Measurements from ENCODE around the gene KIF19.
"Not testable (repeated sequence)": the region's sequence is repeated elsewhere in the genome, so short reads cannot be mapped to it uniquely, and the experiment has no call there.

Gene KIF19
- total RNA-seq = 0 to 2.8 (median 0) reads per million in 17 experiments

- DNase-seq = peak; percentile 24 to 66 (median 47)
These were observed at the start of gene KIF19 for GRCh38 chr17:74325743-74326379. Gene KIF19 (plus strand): TSS chr17:74326226. CDS start chr17:74326350, 124 bp downstream.

- DNase-seq = peak; percentile 72 to 89 (median 81)
These were observed 49.5 kb upstream of the KIF19 start for GRCh38 chr17:74276541-74277009.

DNA sequence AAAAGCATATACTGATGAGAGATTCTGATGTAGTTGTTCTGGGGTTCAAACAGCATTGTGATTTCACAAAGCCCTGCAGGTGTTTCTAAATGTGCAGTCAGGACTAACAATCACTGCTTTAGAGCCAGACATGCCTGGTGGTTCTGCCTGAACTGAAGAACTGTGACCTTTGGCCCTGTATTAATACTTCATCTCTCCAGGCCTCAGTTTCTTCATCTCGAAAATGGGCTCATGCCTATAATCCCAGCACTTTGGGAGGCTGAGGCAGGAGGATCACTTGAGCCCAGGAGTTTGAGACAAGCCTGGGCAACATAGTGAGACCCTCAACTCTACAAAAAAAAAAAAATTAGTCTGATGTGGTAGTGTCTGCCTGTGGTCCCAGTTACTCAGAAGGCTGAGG is 48.1 kb upstream of the KIF19 start:
- DNase-seq = no peak

- DNase-seq = not testable (repeated sequence)
These were observed 46.4 kb upstream of the KIF19 start for GRCh38 chr17:74279617-74280016.

GRCh38 chr17:74280093-74280513 is 45.9 kb upstream of the KIF19 start:
- peak; percentile 85 to 92 (median 89) for DNase-seq

- no peak for DNase-seq
These were observed 44.2 kb upstream of the KIF19 start for GRCh38 chr17:74281799-74282198.

- DNase-seq = not testable (repeated sequence)
These were observed 43.8 kb upstream of the KIF19 start for GRCh38 chr17:74282274-74282586.

- peak; percentile 78 to 93 (median 79) for DNase-seq
These were observed 43.2 kb upstream of the KIF19 start for GRCh38 chr17:74282587-74283370.

GRCh38 chr17:74283371-74283673 is 42.7 kb upstream of the KIF19 start:
- no peak for DNase-seq

GRCh38 chr17:74287031-74287602 is 38.9 kb upstream of the KIF19 start:
- DNase-seq = no peak

- DNase-seq = no peak
These were observed 37.2 kb upstream of the KIF19 start for GRCh38 chr17:74288785-74289184.

GRCh38 chr17:74289688-74290087 is 36.3 kb upstream of the KIF19 start:
- DNase-seq = peak in 3 of 4 experiments; percentile 40 to 61 (median 55)

- DNase-seq = no peak
These were observed 35.7 kb upstream of the KIF19 start for GRCh38 chr17:74290340-74290739.

- no peak for DNase-seq
These were observed 33.5 kb upstream of the KIF19 start for GRCh38 chr17:74292495-74292894.

DNA sequence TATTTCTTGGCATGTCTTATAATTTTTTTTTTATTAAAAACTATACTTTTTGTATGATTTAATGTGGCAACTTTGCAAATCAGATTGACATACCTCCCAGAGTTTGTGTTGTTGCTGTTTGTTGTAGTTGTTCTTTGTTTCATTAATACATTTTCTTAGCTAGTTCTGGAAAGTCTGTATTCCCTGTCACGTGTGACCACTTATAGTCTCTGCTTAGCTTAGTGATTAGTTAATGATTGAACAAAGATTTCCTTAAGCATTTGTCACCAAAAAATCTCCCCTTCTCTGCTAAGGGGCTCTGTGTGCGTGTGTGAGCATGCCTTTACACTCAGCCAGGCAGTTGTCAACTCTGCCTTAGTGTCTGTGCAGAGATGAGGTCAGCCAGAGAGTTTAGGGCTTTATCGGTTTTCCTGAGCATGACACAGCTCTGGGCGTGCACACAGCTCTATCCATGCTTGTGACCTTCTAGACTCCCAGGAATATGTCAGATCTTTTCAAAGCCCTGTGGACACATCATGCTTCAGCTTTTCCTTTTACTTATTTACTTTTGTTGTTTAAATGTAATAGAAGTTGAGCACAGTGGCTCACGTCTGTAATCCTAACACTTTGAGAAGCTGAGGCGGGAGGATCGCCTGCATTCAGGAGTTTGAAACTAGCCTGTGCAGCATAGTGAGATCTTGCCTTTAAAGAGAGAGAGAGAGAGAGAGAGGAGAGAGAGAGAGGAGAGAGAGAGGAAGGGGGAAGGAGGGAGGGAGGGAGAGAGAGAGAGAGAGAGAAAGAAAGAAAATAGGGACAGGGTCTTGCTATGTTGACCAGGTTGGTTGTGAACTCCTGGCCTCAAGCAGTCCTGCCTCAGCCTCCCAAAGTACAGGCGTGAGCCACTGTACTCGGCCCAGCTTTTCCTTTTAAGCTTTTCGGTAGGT is 30.1 kb upstream of the KIF19 start:
- DNase-seq = no peak

GRCh38 chr17:74296548-74296936 is 29.5 kb upstream of the KIF19 start:
- peak; percentile 83 to 91 (median 84) for DNase-seq

DNA sequence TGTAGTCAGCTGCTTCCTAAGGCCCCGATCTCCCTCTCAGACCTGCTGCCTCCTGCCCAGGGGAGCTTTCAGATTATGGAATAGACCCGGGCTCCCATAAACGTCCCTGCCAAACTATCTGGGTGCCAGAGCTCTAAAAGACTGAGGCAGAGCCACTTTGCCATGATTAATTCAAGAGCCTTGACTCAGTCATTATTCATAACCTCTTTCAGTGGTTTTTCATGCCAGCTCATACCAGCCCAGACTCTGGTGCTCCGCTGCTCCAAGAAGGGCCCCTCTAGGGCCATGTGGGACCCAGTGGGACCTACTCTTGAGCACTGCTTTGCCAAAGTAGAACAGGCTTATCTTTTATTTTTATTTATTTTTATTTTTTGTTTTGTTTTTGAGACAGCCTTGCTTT is 28.1 kb upstream of the KIF19 start:
- no peak for DNase-seq

GRCh38 chr17:74298778-74299177 is 27.2 kb upstream of the KIF19 start:
- DNase-seq = no peak

GRCh38 chr17:74299226-74300009 is 26.6 kb upstream of the KIF19 start:
- no peak for DNase-seq

DNA sequence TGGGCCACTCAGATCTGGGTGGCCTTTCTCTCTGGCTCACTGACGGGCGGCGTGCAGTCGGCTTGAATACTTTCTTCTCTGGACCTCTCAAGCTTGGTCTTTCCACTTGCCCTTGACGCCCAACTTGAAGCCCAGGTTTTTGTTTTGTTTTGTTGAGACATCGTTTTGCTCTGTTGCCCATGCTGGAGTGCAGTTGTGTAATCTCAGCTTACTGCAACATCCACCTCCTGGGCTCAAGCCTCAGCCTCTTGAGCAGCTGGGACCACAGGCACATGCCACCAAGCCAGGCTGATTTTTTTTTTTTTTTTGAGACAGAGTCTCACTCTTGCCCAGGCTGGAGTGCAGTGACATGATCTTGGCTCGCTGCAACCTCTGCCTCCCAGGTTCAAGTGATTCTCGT is 22.7 kb upstream of the KIF19 start:
- peak in 2 of 4 experiments; percentile 22 to 25 for DNase-seq

DNA sequence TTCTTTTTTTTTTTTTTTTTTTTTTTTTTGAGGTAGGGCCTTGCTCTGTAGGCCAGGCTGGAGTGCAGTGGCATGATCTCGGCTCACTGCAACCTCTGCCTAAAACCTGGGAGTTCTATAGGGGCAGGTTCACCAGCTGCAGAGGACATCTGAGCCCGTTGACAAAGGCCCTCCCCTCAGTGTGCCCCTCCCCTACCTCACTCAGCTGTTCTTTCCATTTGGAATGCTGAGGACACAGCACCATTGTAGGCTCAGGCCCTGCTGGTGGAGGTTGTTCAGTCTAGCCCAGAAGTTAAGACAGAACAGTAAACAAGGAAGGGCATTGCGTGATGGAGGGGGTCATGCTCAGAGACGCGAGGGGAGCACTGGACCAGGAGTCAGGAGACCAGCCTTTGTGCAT is 21.8 kb upstream of the KIF19 start:
- DNase-seq = no peak

Data from suppressor macrophage (primary cell).